DOHH2 (cell line): Measurements from ENCODE around the gene FANCG.

Source experiments
- EZH2phosphoT487 ChIP-seq: fragments of 200-600 bp; sonication (generic); IDR thresholded peaks from 2 replicates; pipeline ENCODE4 v1.6.1; 2017; ENCODE audit warnings: borderline replicate concordance, mild to moderate bottlenecking, antibody characterized with exemption, low read length, moderate library complexity, mixed read lengths
- TF ChIP-seq, protein P1 (sequence below): fragments of 200-600 bp; sonication (generic); IDR thresholded peaks from one replicate; pipeline ENCODE4 v1.5.1; 2014; ENCODE audit warnings: antibody characterized with exemption, mild to moderate bottlenecking, low read depth, low read length; ENCODE audit not compliant: poor library complexity, severe bottlenecking

DNA sequence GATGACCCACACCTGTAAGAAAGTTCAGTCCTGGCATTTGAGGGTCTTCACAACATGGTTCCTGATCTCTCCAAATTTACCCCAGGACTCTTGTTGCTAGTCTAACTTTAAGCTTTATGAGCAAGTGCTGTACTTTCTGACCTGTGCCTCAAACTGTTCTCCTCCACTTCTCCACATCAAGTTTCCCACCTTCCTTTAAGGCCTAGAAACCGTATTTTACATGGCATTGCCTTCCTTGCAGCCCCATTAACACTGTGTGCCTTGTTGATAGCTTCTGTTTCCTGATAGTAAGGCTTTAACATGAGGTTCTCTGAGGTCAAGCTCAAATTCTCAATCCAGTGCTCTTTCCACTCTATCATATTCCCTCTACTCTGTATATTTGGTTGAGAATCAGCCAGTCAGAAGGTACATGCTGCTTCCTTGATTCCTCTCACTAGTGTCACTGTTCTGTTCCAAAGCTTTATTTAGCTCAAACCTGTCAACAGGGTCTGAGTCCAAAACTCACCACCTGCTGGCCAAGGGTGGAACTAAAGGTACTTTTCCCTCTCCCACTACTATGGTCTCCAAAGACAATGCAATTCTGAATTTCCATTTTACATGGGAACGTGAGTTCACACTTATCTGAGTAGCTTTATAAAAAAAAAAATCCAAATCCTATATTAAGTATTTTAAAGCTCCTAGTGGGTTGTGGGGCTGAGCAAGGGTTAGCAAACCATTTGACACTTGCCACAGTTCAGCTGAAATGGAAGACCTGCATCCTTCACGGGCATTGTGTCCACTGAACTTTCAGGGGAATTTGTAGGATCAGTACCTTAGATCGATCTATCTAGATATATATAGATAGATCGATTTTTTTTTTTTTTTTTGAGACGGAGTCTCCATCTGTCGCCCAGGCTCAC is 28.4 kb downstream of the FANCG start:
- TF ChIP-seq, protein P1, sequence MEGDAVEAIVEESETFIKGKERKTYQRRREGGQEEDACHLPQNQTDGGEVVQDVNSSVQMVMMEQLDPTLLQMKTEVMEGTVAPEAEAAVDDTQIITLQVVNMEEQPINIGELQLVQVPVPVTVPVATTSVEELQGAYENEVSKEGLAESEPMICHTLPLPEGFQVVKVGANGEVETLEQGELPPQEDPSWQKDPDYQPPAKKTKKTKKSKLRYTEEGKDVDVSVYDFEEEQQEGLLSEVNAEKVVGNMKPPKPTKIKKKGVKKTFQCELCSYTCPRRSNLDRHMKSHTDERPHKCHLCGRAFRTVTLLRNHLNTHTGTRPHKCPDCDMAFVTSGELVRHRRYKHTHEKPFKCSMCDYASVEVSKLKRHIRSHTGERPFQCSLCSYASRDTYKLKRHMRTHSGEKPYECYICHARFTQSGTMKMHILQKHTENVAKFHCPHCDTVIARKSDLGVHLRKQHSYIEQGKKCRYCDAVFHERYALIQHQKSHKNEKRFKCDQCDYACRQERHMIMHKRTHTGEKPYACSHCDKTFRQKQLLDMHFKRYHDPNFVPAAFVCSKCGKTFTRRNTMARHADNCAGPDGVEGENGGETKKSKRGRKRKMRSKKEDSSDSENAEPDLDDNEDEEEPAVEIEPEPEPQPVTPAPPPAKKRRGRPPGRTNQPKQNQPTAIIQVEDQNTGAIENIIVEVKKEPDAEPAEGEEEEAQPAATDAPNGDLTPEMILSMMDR, result peak; percentile 68
- no peak for TF ChIP-seq EZH2phosphoT487
